Liver (tissue), 9 donors: Measurements from ENCODE around the gene CEP20. TPM values are rescaled to one million over a fixed set of nuclear protein-coding genes. Genes with fewer than 3 reads are reported as not detected.

Experiments
- DNase-seq: peaks from one replicate; pipeline ENCODE4 v3.0.0-alpha.2; 2017; ENCODE audit warnings: low spot score
- H3K27ac ChIP-seq, 2 donors: one replicate each; pipeline ENCODE4 v1.7.0; 2013; ENCODE audit warnings: inconsistent platforms in 2 of 2, low read length in 2 of 2, control low read depth in 1 of 2, low read depth in 1 of 2, mild to moderate bottlenecking in 1 of 2
- H3K27me3 ChIP-seq, 4 donors: one replicate each; pipeline versions ENCODE4 v1.6.1 to v1.7.0; 2013; ENCODE audit warnings: low read length in 3 of 4, inconsistent platforms in 1 of 4, mild to moderate bottlenecking in 1 of 4, moderate library complexity in 1 of 4; ENCODE audit not compliant: control insufficient read depth in 4 of 4, insufficient read depth in 4 of 4
- H3K36me3 ChIP-seq, 4 donors: one replicate each; pipeline versions ENCODE4 v1.6.1 to v1.7.0; 2013; ENCODE audit warnings: low read length in 3 of 4, mild to moderate bottlenecking in 3 of 4, low read depth in 1 of 4, moderate library complexity in 1 of 4; ENCODE audit not compliant: control insufficient read depth in 4 of 4, insufficient read depth in 3 of 4
- H3K4me1 ChIP-seq, 4 donors: one replicate each; pipeline versions ENCODE4 v1.6.1 to v1.7.0; 2013; ENCODE audit warnings: low read length in 3 of 4, mild to moderate bottlenecking in 3 of 4, moderate library complexity in 1 of 4; ENCODE audit not compliant: control insufficient read depth in 4 of 4, insufficient read depth in 4 of 4
- H3K4me3 ChIP-seq, 3 donors: one replicate each; pipeline versions ENCODE4 v1.6.1 to v1.7.0; 2013; ENCODE audit warnings: low read length in 3 of 3, control low read depth in 1 of 3, low read depth in 1 of 3, mild to moderate bottlenecking in 1 of 3
- H3K9ac ChIP-seq, 2 donors: one replicate each; pipeline ENCODE4 v1.7.0; 2013; ENCODE audit warnings: low read length in 2 of 2, mild to moderate bottlenecking in 2 of 2, moderate library complexity in 2 of 2, control low read depth in 1 of 2, low read depth in 1 of 2
- H3K9me3 ChIP-seq, 4 donors: one replicate each; pipeline versions ENCODE4 v1.6.1 to v1.7.0; 2013; ENCODE audit warnings: low read length in 3 of 4; ENCODE audit not compliant: control insufficient read depth in 4 of 4
- EGR1 ChIP-seq, 2 donors: IDR thresholded peaks; 2 replicates each; pipeline ENCODE4 v1.6.1; 2016 to 2018; ENCODE audit warnings: antibody characterized with exemption in 2 of 2, low read depth in 2 of 2
- FOXA1 ChIP-seq: IDR thresholded peaks from 2 replicates; pipeline ENCODE4 v1.6.1; 2016; ENCODE audit warnings: antibody characterized with exemption
- FOXA2 ChIP-seq: IDR thresholded peaks from 2 replicates; pipeline ENCODE4 v1.6.1; 2016; ENCODE audit warnings: antibody characterized with exemption
- GABPA ChIP-seq, 2 donors: IDR thresholded peaks in 1 of 2; conservative IDR thresholded peaks in 1 of 2; 2 replicates each; pipeline ENCODE4 v1.6.1; 2016; ENCODE audit warnings: antibody characterized with exemption in 2 of 2, mild to moderate bottlenecking in 1 of 2, moderate library complexity in 1 of 2
- HNF4A ChIP-seq, 2 donors: conservative IDR thresholded peaks; 2 replicates each; pipeline ENCODE4 v1.6.1; 2016; ENCODE audit warnings: antibody characterized with exemption in 2 of 2, mild to moderate bottlenecking in 2 of 2
- HNF4G ChIP-seq: IDR thresholded peaks from 2 replicates; pipeline ENCODE4 v1.6.1; 2016; ENCODE audit warnings: antibody characterized with exemption
- REST ChIP-seq: IDR thresholded peaks from 2 replicates; pipeline ENCODE4 v1.6.1; 2016; ENCODE audit warnings: antibody characterized with exemption, mild to moderate bottlenecking
- RXRA ChIP-seq, 2 donors: IDR thresholded peaks; 2 replicates each; pipeline ENCODE4 v1.6.1; 2017 to 2018; ENCODE audit warnings: antibody characterized with exemption in 2 of 2, mild to moderate bottlenecking in 1 of 2
- SP1 ChIP-seq: IDR thresholded peaks from 2 replicates; pipeline ENCODE4 v1.6.1; 2018; ENCODE audit warnings: antibody characterized with exemption, mild to moderate bottlenecking
- TAF1 ChIP-seq: conservative IDR thresholded peaks from 2 replicates; pipeline ENCODE4 v1.6.1; 2016; ENCODE audit warnings: antibody characterized with exemption, mild to moderate bottlenecking
- YY1 ChIP-seq: IDR thresholded peaks from 2 replicates; pipeline ENCODE4 v1.6.1; 2016; ENCODE audit warnings: antibody characterized with exemption, mild to moderate bottlenecking
- WGBS: extraction: QIAGEN DNeasy Blood & Tissue Kit; methylation state at CpG from one replicate; pipeline ENCODE4 v1.1.7; 2013; 5-methylcytosine and 5-hydroxymethylcytosine counted together
- polyA plus RNA-seq, 2 donors: library from polyadenylated mRNA; stranded (reverse) in 1 of 2; unstranded in 1 of 2; fragments of 200-250 nt in 1 of 2; fragments of >200 nt in 1 of 2; fragmentation: Nextera tagmentation in 1 of 2; extraction: Ambion mirVana in 1 of 2; gene quantifications; one replicate each; pipeline versions ENCODE4 v1.2.1 to v1.2.3, GENCODE V29; 2013 to 2015
- total RNA-seq, 2 donors: library from RNA; depleted of rRNA; stranded (reverse); fragments of >200 nt; gene quantifications; one replicate each; pipeline ENCODE4 v1.2.3, GENCODE V29; 2014
- TF ChIP-seq, protein P1 (sequence below): IDR thresholded peaks from 2 replicates; pipeline ENCODE4 v1.6.1; 2016; ENCODE audit warnings: antibody characterized with exemption
- TF ChIP-seq, protein P2 (sequence below): IDR thresholded peaks from 2 replicates; pipeline ENCODE4 v1.6.1; 2016; ENCODE audit warnings: antibody characterized with exemption
- donor health status: healthy.
- donor health status: healthy.
- donor health status: healthy.
- donor health status: healthy.
- donor health status: healthy.

Gene CEP20
- total and polyA plus RNA-seq, 4 donors, result 10.7 to 19.2 (median 13.3) TPM

DNA sequence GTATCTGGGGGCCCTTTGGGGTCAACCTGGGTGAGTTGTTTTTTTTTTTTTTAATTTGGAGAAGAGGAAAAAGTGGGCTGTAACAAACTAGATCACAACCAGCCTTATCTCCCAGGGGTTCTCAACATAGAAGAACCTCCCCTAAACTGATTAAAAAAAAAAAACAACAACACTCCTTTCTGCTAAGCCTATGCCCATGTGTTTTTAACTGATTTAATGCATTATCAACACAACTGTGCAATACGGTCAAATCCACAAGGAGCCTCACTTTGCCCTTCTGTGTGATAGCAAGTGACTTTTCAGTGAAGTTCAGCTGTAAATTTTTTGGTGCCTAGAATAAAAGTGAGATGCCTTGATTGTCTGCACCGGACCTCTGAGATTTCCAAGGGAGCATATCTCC is 32.2 kb downstream of the CEP20 start:
- Histone ChIP-seq H3K4me3 (no peak overlapping the region), H3K36me3 (no peaks in the 10 kb centered on the region), H3K9ac (no peak overlapping the region), H3K27me3 (peaks cover 0 to 12% (median 4%) of the 10 kb centered on the region in 4 donors), H3K27ac (no peak overlapping the region), H3K4me1 (peaks cover 0 to 6% (median 2%) of the 10 kb centered on the region in 4 donors), H3K9me3 (no peaks in the 10 kb centered on the region)
- no peak for DNase-seq
- TF ChIP-seq, protein P1, sequence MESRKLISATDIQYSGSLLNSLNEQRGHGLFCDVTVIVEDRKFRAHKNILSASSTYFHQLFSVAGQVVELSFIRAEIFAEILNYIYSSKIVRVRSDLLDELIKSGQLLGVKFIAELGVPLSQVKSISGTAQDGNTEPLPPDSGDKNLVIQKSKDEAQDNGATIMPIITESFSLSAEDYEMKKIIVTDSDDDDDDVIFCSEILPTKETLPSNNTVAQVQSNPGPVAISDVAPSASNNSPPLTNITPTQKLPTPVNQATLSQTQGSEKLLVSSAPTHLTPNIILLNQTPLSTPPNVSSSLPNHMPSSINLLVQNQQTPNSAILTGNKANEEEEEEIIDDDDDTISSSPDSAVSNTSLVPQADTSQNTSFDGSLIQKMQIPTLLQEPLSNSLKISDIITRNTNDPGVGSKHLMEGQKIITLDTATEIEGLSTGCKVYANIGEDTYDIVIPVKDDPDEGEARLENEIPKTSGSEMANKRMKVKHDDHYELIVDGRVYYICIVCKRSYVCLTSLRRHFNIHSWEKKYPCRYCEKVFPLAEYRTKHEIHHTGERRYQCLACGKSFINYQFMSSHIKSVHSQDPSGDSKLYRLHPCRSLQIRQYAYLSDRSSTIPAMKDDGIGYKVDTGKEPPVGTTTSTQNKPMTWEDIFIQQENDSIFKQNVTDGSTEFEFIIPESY, result no peak
- TF ChIP-seq EGR1 (IDR thresholded peaks at IDR 0.05; ENCODE audit: low read depth in 2 of 2) (no peak), RXRA (IDR thresholded peaks at IDR 0.05) (no peak), HNF4G (no peak), SP1 (no peak), HNF4A (conservative IDR thresholded peaks at IDR 0.05) (no peak), GABPA (IDR thresholded peaks at IDR 0.05 in 1 of 2, conservative IDR thresholded peaks at IDR 0.05 in 1 of 2) (no peak), FOXA2 (no peak), TAF1 (no peak)
- TF ChIP-seq, protein P2, sequence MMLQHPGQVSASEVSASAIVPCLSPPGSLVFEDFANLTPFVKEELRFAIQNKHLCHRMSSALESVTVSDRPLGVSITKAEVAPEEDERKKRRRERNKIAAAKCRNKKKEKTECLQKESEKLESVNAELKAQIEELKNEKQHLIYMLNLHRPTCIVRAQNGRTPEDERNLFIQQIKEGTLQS, result no peak
- WGBS, result 49% methylated on average over 2 of the region's 2 CpGs

DNA sequence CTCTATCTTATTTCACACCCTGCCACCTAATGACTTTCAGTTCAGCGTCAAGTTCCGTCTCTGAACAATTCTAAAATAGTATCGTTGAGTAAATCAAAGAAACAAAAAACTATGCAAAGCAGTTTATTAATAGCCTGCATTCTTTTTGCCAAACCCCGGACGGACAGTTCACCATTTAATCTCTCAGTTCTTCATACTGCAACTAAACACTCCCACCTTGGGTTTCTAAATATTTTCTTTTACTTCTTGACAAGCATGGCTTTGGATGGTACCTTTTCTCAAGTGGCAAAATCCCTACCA is 32.7 kb downstream of the CEP20 start:
- no peak overlapping the region for H3K4me3 ChIP-seq
- WGBS, result 53% methylated on average over 5 of the region's 5 CpGs
- no peak overlapping the region for H3K27ac ChIP-seq

More for the DNA sequence above, 32.7 kb downstream of the CEP20 start:
- TF ChIP-seq HNF4A (conservative IDR thresholded peaks at IDR 0.05) (no peak), FOXA1 (no peak), EGR1 (IDR thresholded peaks at IDR 0.05; ENCODE audit: low read depth in 2 of 2) (no peak), REST (no peak), YY1 (no peak)
- peaks cover 0 to 6% (median 2%) of the 10 kb centered on the region in 4 donors for H3K4me1 ChIP-seq
- H3K27me3 ChIP-seq, result peaks cover 0 to 12% (median 4%) of the 10 kb centered on the region in 4 donors
- H3K9me3 ChIP-seq, result no peaks in the 10 kb centered on the region
- no peaks in the 10 kb centered on the region for H3K36me3 ChIP-seq
- no peak overlapping the region for H3K9ac ChIP-seq
- no peak for DNase-seq
